B cell (primary cell): Measurements from ENCODE around the gene CEP85.
"Not testable (repeated sequence)": the region's sequence is repeated elsewhere in the genome, so short reads cannot be mapped to it uniquely, and the experiment has no call there.

Experiments used
- CTCF ChIP-seq: fragments of 200-600 bp; IDR thresholded peaks from one replicate; pipeline ENCODE4 v1.8.0; 2022; ENCODE audit warnings: antibody characterized with exemption, mild to moderate bottlenecking
- EZH2 ChIP-seq: IDR thresholded peaks from 2 replicates; pipeline ENCODE4 v1.6.1; 2012; ENCODE audit warnings: borderline replicate concordance, low read depth, mild to moderate bottlenecking, moderate library complexity, low read length; ENCODE audit not compliant: insufficient read depth, poor library complexity, severe bottlenecking

GRCh38 chr1:26230682-26231081 lies 3.3 kb upstream of the CEP85 start:
- TF ChIP-seq EZH2, CTCF: not testable (repeated sequence)
